ENCODE measurements around the gene PCDHB8. TPM values are rescaled to one million over a fixed set of nuclear protein-coding genes. Genes with fewer than 3 reads are reported as not detected.
"Not testable (repeated sequence)": the region's sequence is repeated elsewhere in the genome, so short reads cannot be mapped to it uniquely, and the experiment has no call there.

The PCDHB8 gene
- total RNA-seq (0.26 and 1.3 TPM in 2 replicates), polyA plus RNA-seq (0.05 and 0.42 TPM in 2 replicates), polyA minus RNA-seq (ENCODE audit: low replicate concordance) (0.35 TPM in 1 of 2 replicates, not detected in the other)
- 0.09 and 0.47 TPM in 2 replicates for polyA plus RNA-seq (2012)

GRCh38 chr5:141177577-141178191 is at the start of gene PCDHB8:
Gene PCDHB8 (plus strand): TSS chr5:141177790. CDS start chr5:141178035, 245 bp downstream.
- H2AFZ ChIP-seq (ENCODE audit: low read length); H3K4me3 ChIP-seq (replicated peaks in 1 of 4; ENCODE audit: control extremely low read depth in 1 of 4, insufficient read depth in 1 of 4, low read depth in 3 of 4, low read length in 4 of 4); H3K4me2 ChIP-seq (ENCODE audit: extremely low read depth, insufficient read depth, low read length): not testable (repeated sequence)

GRCh38 chr5:141135030-141135717 is 42.4 kb upstream of the PCDHB8 start, which contains the start of gene PCDHB5:
Gene PCDHB5 (plus strand): TSS chr5:141135206. CDS start chr5:141135435, 229 bp downstream.
- Histone ChIP-seq H4K20me1 (ENCODE audit: control insufficient read depth, extremely low read depth, insufficient read depth, low read length) (no peaks in the 10 kb centered on the region), H3K4me3 (replicated peaks in 1 of 4; ENCODE audit: control extremely low read depth in 1 of 4, insufficient read depth in 1 of 4, low read depth in 3 of 4, low read length in 4 of 4) (peak within 1 kb of the TSS in 3 of 4 experiments; percentile 2 to 59 (median 49)), H3K27me3 (ENCODE audit: control insufficient read depth, insufficient read depth, low read length) (no peaks in the 10 kb centered on the region), H3K9me3 (ENCODE audit: control insufficient read depth, insufficient read depth, low read depth, low read length) (no peaks in the 10 kb centered on the region), H3K79me2 (ENCODE audit: control insufficient read depth, insufficient read depth, low read length) (no peaks in the 10 kb centered on the region), H3K27ac (ENCODE audit: insufficient read depth, low read length) (no peak within 1 kb of the TSS), H2AFZ (ENCODE audit: low read length) (no peak within 1 kb of the TSS), H3K4me2 (ENCODE audit: extremely low read depth, insufficient read depth, low read length) (no peak within 1 kb of the TSS), H3K9ac (ENCODE audit: insufficient read depth, low read length) (no peak within 1 kb of the TSS), H3K4me1 (ENCODE audit: control insufficient read depth, extremely low read depth, insufficient read depth, low read length) (no peaks in the 10 kb centered on the region), H3K36me3 (ENCODE audit: control insufficient read depth, insufficient read depth, low read length) (no peaks in the 10 kb centered on the region)
- peak; percentile 2 to 33 for DNase-seq (ENCODE audit: low read depth in 2 of 2)
- peak; percentile 15 to 45 for TF ChIP-seq CTCF (conservative IDR thresholded peaks at IDR 0.05 in 1 of 2, IDR thresholded peaks at IDR 0.05 in 1 of 2; ENCODE audit: low read depth in 1 of 2, low read length in 2 of 2)
- TF ChIP-seq EZH2 (IDR thresholded peaks at IDR 0.05; ENCODE audit: low read length, missing control alignments), result no peak

More at GRCh38 chr5:141177577-141178191, at the start of gene PCDHB8:
- not testable (repeated sequence) for H3K36me3 ChIP-seq (ENCODE audit: control insufficient read depth, insufficient read depth, low read length); DNase-seq (ENCODE audit: low read depth in 2 of 2); H3K9ac ChIP-seq (ENCODE audit: insufficient read depth, low read length); H3K27ac ChIP-seq (ENCODE audit: insufficient read depth, low read length); H3K4me1 ChIP-seq (ENCODE audit: control insufficient read depth, extremely low read depth, insufficient read depth, low read length); H3K27me3 ChIP-seq (ENCODE audit: control insufficient read depth, insufficient read depth, low read length); H4K20me1 ChIP-seq (ENCODE audit: control insufficient read depth, extremely low read depth, insufficient read depth, low read length); H3K79me2 ChIP-seq (ENCODE audit: control insufficient read depth, insufficient read depth, low read length); H3K9me3 ChIP-seq (ENCODE audit: control insufficient read depth, insufficient read depth, low read depth, low read length)

- H3K9me3 ChIP-seq (ENCODE audit: control insufficient read depth, insufficient read depth, low read depth, low read length), result no peaks in the 10 kb centered on the region
- H2AFZ ChIP-seq (ENCODE audit: low read length), result no peak overlapping the region
- H3K27ac ChIP-seq (ENCODE audit: insufficient read depth, low read length), result no peak overlapping the region
- no peaks in the 10 kb centered on the region for H3K36me3 ChIP-seq (ENCODE audit: control insufficient read depth, insufficient read depth, low read length)
- DNase-seq (ENCODE audit: low read depth in 2 of 2), result no peak
- H3K4me2 ChIP-seq (ENCODE audit: extremely low read depth, insufficient read depth, low read length), result no peak overlapping the region
- TF ChIP-seq EZH2 (IDR thresholded peaks at IDR 0.05; ENCODE audit: low read length, missing control alignments) (no peak), CTCF (conservative IDR thresholded peaks at IDR 0.05 in 1 of 2, IDR thresholded peaks at IDR 0.05 in 1 of 2; ENCODE audit: low read depth in 1 of 2, low read length in 2 of 2) (no peak)
- no peaks in the 10 kb centered on the region for H3K27me3 ChIP-seq (ENCODE audit: control insufficient read depth, insufficient read depth, low read length)
- no peak overlapping the region for H3K9ac ChIP-seq (ENCODE audit: insufficient read depth, low read length)
- no peaks in the 10 kb centered on the region for H3K4me1 ChIP-seq (ENCODE audit: control insufficient read depth, extremely low read depth, insufficient read depth, low read length)
- no peaks in the 10 kb centered on the region for H4K20me1 ChIP-seq (ENCODE audit: control insufficient read depth, extremely low read depth, insufficient read depth, low read length)
- H3K4me3 ChIP-seq (replicated peaks in 1 of 4; ENCODE audit: control extremely low read depth in 1 of 4, insufficient read depth in 1 of 4, low read depth in 3 of 4, low read length in 4 of 4), result peak overlapping the region in 2 of 4 experiments; percentile 49 to 59
- no peaks in the 10 kb centered on the region for H3K79me2 ChIP-seq (ENCODE audit: control insufficient read depth, insufficient read depth, low read length)
Measured at GRCh38 chr5:141135718-141136266, 41.8 kb upstream of the PCDHB8 start.

GRCh38 chr5:141137346-141137745 is 40.2 kb upstream of the PCDHB8 start:
- not testable (repeated sequence) for H3K9ac ChIP-seq (ENCODE audit: insufficient read depth, low read length); H3K4me3 ChIP-seq (replicated peaks in 1 of 4; ENCODE audit: control extremely low read depth in 1 of 4, insufficient read depth in 1 of 4, low read depth in 3 of 4, low read length in 4 of 4); H3K9me3 ChIP-seq (ENCODE audit: control insufficient read depth, insufficient read depth, low read depth, low read length); H3K27ac ChIP-seq (ENCODE audit: insufficient read depth, low read length); H4K20me1 ChIP-seq (ENCODE audit: control insufficient read depth, extremely low read depth, insufficient read depth, low read length); DNase-seq (ENCODE audit: low read depth in 2 of 2); H3K79me2 ChIP-seq (ENCODE audit: control insufficient read depth, insufficient read depth, low read length); H3K36me3 ChIP-seq (ENCODE audit: control insufficient read depth, insufficient read depth, low read length); H3K4me2 ChIP-seq (ENCODE audit: extremely low read depth, insufficient read depth, low read length); H3K27me3 ChIP-seq (ENCODE audit: control insufficient read depth, insufficient read depth, low read length); H3K4me1 ChIP-seq (ENCODE audit: control insufficient read depth, extremely low read depth, insufficient read depth, low read length); H2AFZ ChIP-seq (ENCODE audit: low read length)
